Mesenchymal stem cell (in vitro differentiated cells and primary cell): Measurements from ENCODE around the gene IL6ST.

Experiments
- DNase-seq: peaks from one replicate; pipeline ENCODE4 v3.0.0-alpha.2; 2013
- H2AFZ ChIP-seq: one replicate; pipeline ENCODE4 v1.6.1; 2013; ENCODE audit warnings: low read depth, mild to moderate bottlenecking, control low read depth, inconsistent platforms, low read length, moderate library complexity
- H2AK5ac ChIP-seq: 2 replicates; pipeline ENCODE4 v1.6.1; 2013; ENCODE audit warnings: low read length, moderate library complexity, mild to moderate bottlenecking, inconsistent platforms; ENCODE audit not compliant: severe bottlenecking
- H2BK120ac ChIP-seq: one replicate; pipeline ENCODE4 v1.6.1; 2013; ENCODE audit warnings: low read depth, mild to moderate bottlenecking, inconsistent platforms, low read length, moderate library complexity
- H2BK12ac ChIP-seq, 2 experiments: one replicate each; pipeline ENCODE4 v1.6.1; 2013; ENCODE audit warnings: inconsistent platforms in 2 of 2, low read length in 2 of 2, mild to moderate bottlenecking in 2 of 2, moderate library complexity in 2 of 2, control low read depth in 1 of 2
- H2BK15ac ChIP-seq: one replicate; pipeline ENCODE4 v1.6.1; 2013; ENCODE audit warnings: mild to moderate bottlenecking, low read depth, inconsistent platforms; ENCODE audit not compliant: poor library complexity, severe bottlenecking
- H2BK5ac ChIP-seq: 2 replicates; pipeline ENCODE4 v1.6.1; 2013; ENCODE audit warnings: low read depth, mild to moderate bottlenecking, low read length, control low read depth, inconsistent platforms; ENCODE audit not compliant: poor library complexity, severe bottlenecking
- H3K14ac ChIP-seq, 2 experiments: one replicate each; pipeline ENCODE4 v1.6.1; 2013; ENCODE audit warnings: inconsistent platforms in 2 of 2, low read length in 2 of 2, control low read depth in 1 of 2, mild to moderate bottlenecking in 1 of 2, moderate library complexity in 1 of 2
- H3K18ac ChIP-seq, 2 experiments: one replicate each; pipeline ENCODE4 v1.6.1; 2013; ENCODE audit warnings: inconsistent platforms in 2 of 2, low read length in 2 of 2, control low read depth in 1 of 2, low read depth in 1 of 2, mild to moderate bottlenecking in 1 of 2
- H3K23ac ChIP-seq, 2 experiments: one replicate each; pipeline ENCODE4 v1.6.1; 2013; ENCODE audit warnings: inconsistent platforms in 2 of 2, low read length in 2 of 2, mild to moderate bottlenecking in 2 of 2, moderate library complexity in 2 of 2, control low read depth in 1 of 2
- H3K27ac ChIP-seq: 2 replicates; pipeline ENCODE4 v1.5.1; 2013; ENCODE audit warnings: mild to moderate bottlenecking, moderate library complexity, low read length, control low read depth, inconsistent platforms; ENCODE audit not compliant: poor library complexity, severe bottlenecking
- H3K27me3 ChIP-seq, 2 experiments: 2 replicates each; pipeline versions ENCODE4 v1.6.1 to v1.7.0; 2013; ENCODE audit warnings: low read length in 2 of 2, mild to moderate bottlenecking in 2 of 2, moderate library complexity in 2 of 2, control low read depth in 1 of 2, inconsistent platforms in 1 of 2; ENCODE audit not compliant: control insufficient read depth in 1 of 2, insufficient read depth in 1 of 2
- H3K36me3 ChIP-seq, 2 experiments: 2 replicates each; pipeline versions ENCODE4 v1.6.1 to v1.7.0; 2013; ENCODE audit warnings: low read length in 2 of 2, control low read depth in 1 of 2, inconsistent platforms in 1 of 2, low read depth in 1 of 2, mild to moderate bottlenecking in 1 of 2; ENCODE audit not compliant: insufficient read depth in 2 of 2, control insufficient read depth in 1 of 2
- H3K4ac ChIP-seq, 2 experiments: one replicate each; pipeline ENCODE4 v1.6.1; 2013; ENCODE audit warnings: inconsistent platforms in 2 of 2, low read length in 2 of 2, mild to moderate bottlenecking in 2 of 2, moderate library complexity in 2 of 2, control low read depth in 1 of 2, low read depth in 1 of 2
- H3K4me1 ChIP-seq: 2 replicates; pipeline ENCODE4 v1.6.1; 2013; ENCODE audit warnings: low read depth, low read length, control low read depth; ENCODE audit not compliant: control insufficient read depth, insufficient read depth
- H3K4me2 ChIP-seq: 2 replicates; pipeline ENCODE4 v1.6.1; 2013; ENCODE audit warnings: low read length, mild to moderate bottlenecking, inconsistent platforms; ENCODE audit not compliant: poor library complexity, severe bottlenecking
- H3K4me3 ChIP-seq, 2 experiments: 2 replicates each; pipeline versions ENCODE4 v1.5.1 to v1.7.0; 2013; ENCODE audit warnings: low read length in 2 of 2, mild to moderate bottlenecking in 2 of 2, control low read depth in 1 of 2, low read depth in 1 of 2; ENCODE audit not compliant: insufficient read depth in 1 of 2
- H3K79me1 ChIP-seq: replicated peaks from 2 replicates; pipeline ENCODE4 v1.6.1; 2013; ENCODE audit warnings: mild to moderate bottlenecking, control low read depth, low read length, inconsistent platforms; ENCODE audit not compliant: poor library complexity, severe bottlenecking
- H3K9ac ChIP-seq: 2 replicates; pipeline ENCODE4 v1.7.0; 2013; ENCODE audit warnings: mild to moderate bottlenecking, low read length, moderate library complexity
- H3K9me3 ChIP-seq: 2 replicates; pipeline ENCODE4 v1.7.0; 2013; ENCODE audit warnings: mild to moderate bottlenecking, low read length; ENCODE audit not compliant: control insufficient read depth
- H4K8ac ChIP-seq: one replicate; pipeline ENCODE4 v1.6.1; 2013; ENCODE audit warnings: inconsistent platforms, mild to moderate bottlenecking, low read length, moderate library complexity
- H4K91ac ChIP-seq: one replicate; pipeline ENCODE4 v1.6.1; 2013; ENCODE audit warnings: mild to moderate bottlenecking, low read length, inconsistent platforms
- WGBS: methylation state at CpG from one replicate; pipeline ENCODE4 v1.1.7; 2013; ENCODE audit warnings: mixed read lengths; 5-methylcytosine and 5-hydroxymethylcytosine counted together

The IL6ST gene

GRCh38 chr5:55934115-55934613, 60.6 kb downstream of the IL6ST start:
- H4K8ac ChIP-seq: peak overlapping the region; percentile 69
- no peak overlapping the region for H3K9ac ChIP-seq
- H2AFZ ChIP-seq: no peak overlapping the region
- no peak overlapping the region for H2AK5ac ChIP-seq
- no peak overlapping the region for H4K91ac ChIP-seq
- H3K23ac ChIP-seq: no peak overlapping the region
- no peak for DNase-seq
- no peak overlapping the region for H3K18ac ChIP-seq
- WGBS: 96% methylated on average over 9 of the region's 9 CpGs
- no peak overlapping the region for H3K4ac ChIP-seq
- H3K4me2 ChIP-seq: no peak overlapping the region
- H3K14ac ChIP-seq: peak overlapping the region in 1 of 2 experiments; percentile 15
- no peak overlapping the region for H3K27ac ChIP-seq
- H3K27me3 ChIP-seq: no peaks in the 10 kb centered on the region
- H3K9me3 ChIP-seq: no peaks in the 10 kb centered on the region
- peaks cover 3% of the 10 kb centered on the region for H3K4me1 ChIP-seq
- H2BK120ac ChIP-seq: no peak overlapping the region
- H3K79me1 ChIP-seq: no peaks in the 10 kb centered on the region
- no peak overlapping the region for H2BK12ac ChIP-seq
- H2BK15ac ChIP-seq: no peak overlapping the region
- no peak overlapping the region for H3K4me3 ChIP-seq
- H2BK5ac ChIP-seq: no peak overlapping the region
- peaks cover 0 to 47% of the 10 kb centered on the region in 2 experiments for H3K36me3 ChIP-seq

- WGBS: 95% methylated on average over 14 of the region's 14 CpGs
- Histone ChIP-seq H3K9me3 (no peaks in the 10 kb centered on the region), H3K9ac (no peak overlapping the region), H3K36me3 (peaks cover 0 to 41% of the 10 kb centered on the region in 2 experiments), H2BK12ac (no peak overlapping the region), H3K4me1 (peaks cover 3% of the 10 kb centered on the region), H3K14ac (peak overlapping the region in 1 of 2 experiments; percentile 15), H3K4me2 (no peak overlapping the region), H2AFZ (no peak overlapping the region), H3K79me1 (no peaks in the 10 kb centered on the region), H3K4ac (no peak overlapping the region), H3K27me3 (no peaks in the 10 kb centered on the region), H4K8ac (peak overlapping the region; percentile 69), H2BK15ac (no peak overlapping the region), H3K23ac (no peak overlapping the region), H4K91ac (no peak overlapping the region), H3K18ac (peak overlapping the region in 1 of 2 experiments; percentile 73), H2BK120ac (no peak overlapping the region), H3K27ac (no peak overlapping the region), H2AK5ac (peak overlapping the region; percentile 46), H2BK5ac (no peak overlapping the region), H3K4me3 (peak overlapping the region in 1 of 2 experiments; percentile 20)
- peak; percentile 37 for DNase-seq
These were observed 61.2 kb downstream of the IL6ST start for GRCh38 chr5:55933377-55934114.

- H3K79me1 ChIP-seq: no peaks in the 10 kb centered on the region
- H2BK120ac ChIP-seq: no peak overlapping the region
- H3K14ac ChIP-seq: no peak overlapping the region
- H2BK5ac ChIP-seq: no peak overlapping the region
- peak overlapping the region; percentile 34 for H3K9ac ChIP-seq
- peaks cover 3% of the 10 kb centered on the region for H3K4me1 ChIP-seq
- H3K18ac ChIP-seq: peak overlapping the region in 1 of 2 experiments; percentile 46
- no peak overlapping the region for H3K4me2 ChIP-seq
- H4K8ac ChIP-seq: no peak overlapping the region
- no peak overlapping the region for H3K4me3 ChIP-seq
- no peaks in the 10 kb centered on the region for H3K27me3 ChIP-seq
- H3K23ac ChIP-seq: no peak overlapping the region
- no peak overlapping the region for H2BK12ac ChIP-seq
- H3K4ac ChIP-seq: no peak overlapping the region
- DNase-seq: no peak
- peaks cover 0 to 32% of the 10 kb centered on the region in 2 experiments for H3K36me3 ChIP-seq
- H4K91ac ChIP-seq: no peak overlapping the region
- 97% methylated on average over 3 of the region's 4 CpGs for WGBS
- H3K27ac ChIP-seq: no peak overlapping the region
- H2BK15ac ChIP-seq: no peak overlapping the region
- no peak overlapping the region for H2AFZ ChIP-seq
- no peaks in the 10 kb centered on the region for H3K9me3 ChIP-seq
- H2AK5ac ChIP-seq: no peak overlapping the region
These were observed 62.1 kb downstream of the IL6ST start for GRCh38 chr5:55932700-55933099.

- H2BK12ac ChIP-seq: peak overlapping the region in 1 of 2 experiments; percentile 31
- H3K36me3 ChIP-seq: peaks cover 0 to 7% of the 10 kb centered on the region in 2 experiments
- no peak overlapping the region for H3K18ac ChIP-seq
- H4K8ac ChIP-seq: no peak overlapping the region
- no peak overlapping the region for H2AK5ac ChIP-seq
- peak overlapping the region; percentile 54 for H4K91ac ChIP-seq
- H3K4ac ChIP-seq: no peak overlapping the region
- no peaks in the 10 kb centered on the region for H3K9me3 ChIP-seq
- H2BK5ac ChIP-seq: no peak overlapping the region
- H3K4me1 ChIP-seq: peaks cover 3% of the 10 kb centered on the region
- no peak overlapping the region for H3K4me2 ChIP-seq
- DNase-seq: no peak
- no peak overlapping the region for H3K23ac ChIP-seq
- no peak overlapping the region for H3K27ac ChIP-seq
- H2AFZ ChIP-seq: no peak overlapping the region
- H3K79me1 ChIP-seq: no peaks in the 10 kb centered on the region
- WGBS: 86% methylated on average over 11 of the region's 12 CpGs
- no peak overlapping the region for H2BK120ac ChIP-seq
- H2BK15ac ChIP-seq: no peak overlapping the region
- no peak overlapping the region for H3K4me3 ChIP-seq
- H3K14ac ChIP-seq: no peak overlapping the region
- H3K27me3 ChIP-seq: no peaks in the 10 kb centered on the region
- no peak overlapping the region for H3K9ac ChIP-seq
These were observed 65.6 kb downstream of the IL6ST start for GRCh38 chr5:55929020-55929799.
